Naive thymus-derived CD4-positive, alpha-beta T cell (primary cell): ENCODE data around the gene GMDS. TPM values are rescaled to one million over a fixed set of nuclear protein-coding genes. Genes with fewer than 3 reads are reported as not detected.

Experiments used
- ATAC-seq: fragments of 150-1000 bp; cut with Tn5 transposase; 2 replicates; pipeline ENCODE4 v1.10.0; 2021; ENCODE audit warnings: mild to moderate bottlenecking, moderate library complexity
- CTCF ChIA-PET: fragments of 350-600 bp; sonication (Branson Sonifier 250); formaldehyde crosslinking; loops from one replicate; lab custom pipeline; 2021; ENCODE audit warnings: antibody characterized with exemption; lab: Charles Lee
- POLR2A ChIA-PET: fragments of 350-600 bp; sonication (Branson Sonifier 250); formaldehyde crosslinking; loops from one replicate; lab custom pipeline; 2021; ENCODE audit warnings: antibody characterized with exemption, inconsistent platforms; lab: Charles Lee
- DNase-seq, 9 donors: peaks; one replicate each; pipeline versions ENCODE4 v3.0.0 to v3.0.0-alpha.2; 2020 to 2022; ENCODE audit warnings: mixed read lengths in 1 of 9
- H3K27ac ChIP-seq: one replicate; pipeline ENCODE4 v1.7.0; 2013; ENCODE audit warnings: mild to moderate bottlenecking, low read depth, low read length, moderate library complexity
- H3K27me3 ChIP-seq, 2 donors: one replicate each; pipeline ENCODE4 v1.7.0; 2013; ENCODE audit warnings: low read length in 2 of 2, mild to moderate bottlenecking in 2 of 2, moderate library complexity in 2 of 2; ENCODE audit not compliant: control insufficient read depth in 2 of 2, insufficient read depth in 2 of 2
- H3K36me3 ChIP-seq, 3 experiments: 1 replicate in 2 of 3; 2 replicates in 1 of 3; pipeline ENCODE4 v1.7.0; 2013; ENCODE audit warnings: low read length in 3 of 3, mild to moderate bottlenecking in 3 of 3, moderate library complexity in 1 of 3; ENCODE audit not compliant: insufficient read depth in 3 of 3, control insufficient read depth in 2 of 3
- H3K4me1 ChIP-seq, 2 donors: one replicate each; pipeline ENCODE4 v1.7.0; 2013; ENCODE audit warnings: low read length in 2 of 2, mild to moderate bottlenecking in 2 of 2, moderate library complexity in 1 of 2; ENCODE audit not compliant: control insufficient read depth in 2 of 2, insufficient read depth in 2 of 2
- H3K4me3 ChIP-seq: 2 replicates; pipeline ENCODE4 v1.7.0; 2013; ENCODE audit warnings: mild to moderate bottlenecking, low read length
- H3K9me3 ChIP-seq, 3 experiments: 1 replicate in 2 of 3; 2 replicates in 1 of 3; pipeline ENCODE4 v1.7.0; 2013; ENCODE audit warnings: low read length in 3 of 3; ENCODE audit not compliant: control insufficient read depth in 2 of 3
- H3K27ac Mint-ChIP-seq, 9 donors: one replicate each; pipeline ENCODE4 v1.8.0; 2020 to 2022; ENCODE audit warnings: mixed read lengths in 9 of 9, mild to moderate bottlenecking in 8 of 9, moderate library complexity in 5 of 9, inconsistent platforms in 2 of 9
- H3K27me3 Mint-ChIP-seq, 5 donors: one replicate each; pipeline ENCODE4 v1.8.0; 2021 to 2022; ENCODE audit warnings: mixed read lengths in 5 of 5, mild to moderate bottlenecking in 1 of 5
- H3K36me3 Mint-ChIP-seq, 5 donors: one replicate each; pipeline ENCODE4 v1.8.0; 2020 to 2022; ENCODE audit warnings: mixed read lengths in 5 of 5, mild to moderate bottlenecking in 3 of 5, inconsistent platforms in 1 of 5
- H3K4me1 Mint-ChIP-seq, 7 donors: one replicate each; pipeline ENCODE4 v1.8.0; 2020 to 2022; ENCODE audit warnings: mixed read lengths in 7 of 7, mild to moderate bottlenecking in 3 of 7, inconsistent platforms in 1 of 7
- H3K4me3 Mint-ChIP-seq, 10 donors: one replicate each; pipeline ENCODE4 v1.8.0; 2020 to 2022; ENCODE audit warnings: mild to moderate bottlenecking in 10 of 10, mixed read lengths in 10 of 10, moderate library complexity in 6 of 10, inconsistent platforms in 2 of 10
- H3K9me3 Mint-ChIP-seq, 11 donors: one replicate each; pipeline ENCODE4 v1.8.0; 2020 to 2022; ENCODE audit warnings: mixed read lengths in 11 of 11, mild to moderate bottlenecking in 4 of 11, inconsistent platforms in 1 of 11, moderate library complexity in 1 of 11
- intact Hi-C, 2 donors: fragments of 100-400 bp; cut with micrococcal nuclease; formaldehyde crosslinking; loops; one replicate each; pipeline ENCODE4 v1.15.1; 2023
- polyA plus RNA-seq, 2 donors: library from polyadenylated mRNA; unstranded; fragments of 300-500 nt; fragmentation: Illumina TruSeq; gene quantifications; one replicate each; pipeline ENCODE4 v1.2.3, GENCODE V29; 2021
- total RNA-seq, 6 experiments: library from RNA in 5 of 6; stranded (reverse) in 5 of 6; gene quantifications; 1 replicate in 5 of 6; 2 replicates in 1 of 6; pipeline ENCODE4 v1.2.3 and lab custom pipeline; 2021 to 2026

GMDS gene
- total and polyA plus RNA-seq, 7 experiments from 2014 or later, result 12.7 to 33.9 (median 18.3) TPM

DNA sequence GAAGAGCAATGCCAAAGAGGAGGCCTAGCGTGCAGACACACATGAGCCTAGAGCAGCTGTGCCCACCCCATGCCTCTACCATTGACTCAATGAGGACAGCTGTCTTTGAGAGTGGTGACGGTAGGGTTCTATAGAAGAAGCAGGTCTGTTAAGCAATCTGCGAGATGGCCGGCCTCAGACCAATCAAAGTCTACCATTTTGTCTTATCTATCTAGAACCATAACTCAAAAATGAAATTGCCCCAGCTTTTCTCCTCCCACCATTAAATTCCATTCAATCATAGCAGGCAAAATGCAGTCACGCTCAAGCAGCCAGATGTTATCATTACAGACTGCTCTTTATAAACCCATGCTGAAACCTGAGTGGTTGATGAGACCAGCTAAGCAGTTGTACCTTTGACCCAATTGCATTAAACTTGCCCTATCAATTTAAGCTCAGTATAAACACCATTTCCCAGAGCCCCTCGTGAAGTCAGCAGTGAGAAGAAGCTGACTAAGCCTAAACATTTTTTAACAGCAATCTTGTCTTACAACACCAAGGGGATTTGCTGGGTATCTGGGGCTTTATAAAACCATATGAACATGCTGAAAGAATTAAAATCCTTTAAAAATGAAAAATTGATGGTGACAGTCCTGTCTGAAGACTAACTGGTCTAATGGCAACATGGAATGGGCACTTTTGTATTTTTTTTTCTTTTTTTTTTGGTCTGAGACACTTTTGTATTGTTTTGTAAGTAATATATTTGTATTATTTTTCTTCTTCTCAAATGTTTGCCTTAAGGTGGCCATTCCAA is 578.2 kb downstream of the GMDS start:
- Mint-ChIP-seq H3K27me3 (no peaks in the 10 kb centered on the region), H3K36me3 (peaks cover 0 to 8% (median 0%) of the 10 kb centered on the region in 5 donors), H3K4me3 (no peak overlapping the region), H3K4me1 (peaks cover 0 to 7% (median 0%) of the 10 kb centered on the region in 7 donors), H3K27ac (no peak overlapping the region), H3K9me3 (no peaks in the 10 kb centered on the region)
- no peaks in the 10 kb centered on the region for H3K27me3 ChIP-seq
- DNase-seq (no peak), ATAC-seq (no peak)
- no peak overlapping the region for H3K27ac ChIP-seq
- intact Hi-C loops, result no loop called here
- no peaks in the 10 kb centered on the region for H3K9me3 ChIP-seq
- POLR2A ChIA-PET, result interaction anchor here (0.6 kb wide), 1 partner anchor 10 kb away, joined by 6 read pairs; no protein-coding TSS in a partner anchor
- H3K4me3 ChIP-seq, result no peak overlapping the region
- no peaks in the 10 kb centered on the region for H3K4me1 ChIP-seq
- H3K36me3 ChIP-seq, result no peaks in the 10 kb centered on the region
- CTCF ChIA-PET, result interaction anchor here (0.6 kb wide), 1 partner anchor 115 kb away, joined by 3 read pairs; no protein-coding TSS in a partner anchor

DNA sequence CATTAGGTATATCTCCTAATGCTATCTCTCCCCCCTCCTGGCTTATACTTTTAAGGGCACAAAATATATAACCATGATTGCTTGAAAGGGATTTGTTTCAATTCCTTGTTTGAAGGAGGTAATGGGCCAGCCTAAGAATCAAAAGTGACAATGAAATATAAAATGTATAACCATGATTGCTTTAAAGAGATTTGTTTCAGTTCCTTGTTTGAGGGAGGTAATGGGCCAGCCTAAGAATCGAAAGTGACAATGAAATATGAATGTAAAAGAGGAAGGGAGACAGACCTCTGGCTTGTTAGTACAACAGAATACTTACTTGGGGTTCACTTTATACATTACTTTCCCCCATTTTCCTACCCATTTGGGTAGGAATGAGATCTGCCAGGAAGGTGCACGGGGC is 580.2 kb downstream of the GMDS start:
- Mint-ChIP-seq H3K4me1 (peaks cover 0 to 7% (median 0%) of the 10 kb centered on the region in 7 donors), H3K36me3 (peaks cover 0 to 8% (median 0%) of the 10 kb centered on the region in 5 donors), H3K9me3 (no peaks in the 10 kb centered on the region), H3K27ac (peak overlapping the region in 1 of 9 donors; percentile 60), H3K27me3 (no peaks in the 10 kb centered on the region), H3K4me3 (no peak overlapping the region)
- ChIA-PET POLR2A (no interaction called here), CTCF (no interaction called here)
- intact Hi-C loops, result no loop called here
- H3K9me3 ChIP-seq, result no peaks in the 10 kb centered on the region
- no peaks in the 10 kb centered on the region for H3K36me3 ChIP-seq
- no peak overlapping the region for H3K4me3 ChIP-seq
- no peaks in the 10 kb centered on the region for H3K27me3 ChIP-seq
- ATAC-seq (peak; percentile 64), DNase-seq (no peak)
- H3K27ac ChIP-seq, result no peak overlapping the region
- no peaks in the 10 kb centered on the region for H3K4me1 ChIP-seq

DNA sequence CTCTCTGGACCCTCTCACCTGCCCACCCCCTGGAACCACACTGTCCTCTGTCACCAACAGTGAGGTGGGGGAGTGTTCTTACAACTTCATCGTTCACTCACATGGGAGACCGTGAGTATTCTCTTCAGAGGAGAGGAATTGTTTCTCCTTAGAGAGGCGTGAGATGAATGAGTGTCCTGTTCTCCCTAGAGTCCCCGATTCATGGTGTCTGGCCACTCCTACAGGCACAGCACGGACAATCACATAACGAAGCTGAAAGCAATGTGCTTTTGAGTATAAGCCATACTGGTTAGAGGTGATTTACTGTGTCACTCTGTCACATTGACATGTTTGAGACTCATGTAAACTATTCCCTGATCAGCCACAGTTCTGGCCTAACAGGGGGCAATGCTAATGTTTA is 581.1 kb downstream of the GMDS start:
- DNase-seq, result no peak
- Mint-ChIP-seq H3K9me3 (no peaks in the 10 kb centered on the region), H3K4me3 (no peak overlapping the region), H3K36me3 (peaks cover 0 to 11% (median 0%) of the 10 kb centered on the region in 5 donors), H3K4me1 (peaks cover 0 to 7% (median 0%) of the 10 kb centered on the region in 7 donors), H3K27me3 (no peaks in the 10 kb centered on the region), H3K27ac (no peak overlapping the region)
- Histone ChIP-seq H3K27ac (no peak overlapping the region), H3K9me3 (no peaks in the 10 kb centered on the region), H3K4me1 (no peaks in the 10 kb centered on the region), H3K36me3 (no peaks in the 10 kb centered on the region), H3K27me3 (no peaks in the 10 kb centered on the region), H3K4me3 (no peak overlapping the region)
- POLR2A ChIA-PET, result no interaction called here
- no peak for ATAC-seq
- intact Hi-C loops, result no loop called here
- CTCF ChIA-PET, result no interaction called here

DNA sequence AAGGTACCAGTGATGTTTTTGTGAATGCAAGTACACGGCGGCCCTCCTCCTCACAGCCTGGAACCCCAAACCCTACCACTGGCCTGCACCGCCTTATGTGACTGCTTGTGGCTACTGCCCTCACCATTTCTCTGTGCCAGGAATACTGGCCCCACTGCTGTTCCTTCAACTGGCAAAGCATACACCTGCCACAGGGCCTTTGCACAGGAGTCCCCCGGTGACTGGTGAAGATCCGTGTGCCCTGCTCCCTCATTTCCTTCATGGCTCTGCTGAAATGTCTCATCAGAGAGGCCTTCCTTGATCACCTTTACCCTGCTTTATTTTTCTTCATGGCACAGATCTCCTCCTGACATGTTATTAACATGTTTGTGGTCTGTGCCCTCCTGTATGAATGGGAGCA is 581.9 kb downstream of the GMDS start:
- H3K27me3 Mint-ChIP-seq, result no peaks in the 10 kb centered on the region
- Histone ChIP-seq H3K27ac (no peak overlapping the region), H3K36me3 (no peaks in the 10 kb centered on the region), H3K27me3 (no peaks in the 10 kb centered on the region), H3K4me1 (no peaks in the 10 kb centered on the region), H3K4me3 (no peak overlapping the region), H3K9me3 (no peaks in the 10 kb centered on the region)
- peak overlapping the region in 1 of 9 donors; percentile 77 for H3K27ac Mint-ChIP-seq
- peaks cover 0 to 7% (median 0%) of the 10 kb centered on the region in 7 donors for H3K4me1 Mint-ChIP-seq
- H3K4me3 Mint-ChIP-seq, result no peak overlapping the region
- DNase-seq (no peak), ATAC-seq (no peak)
- intact Hi-C loops, result no loop called here
- CTCF ChIA-PET, result interaction anchor here (0.6 kb wide), 1 partner anchor 27 kb away, joined by 3 read pairs; no protein-coding TSS in a partner anchor
- no peaks in the 10 kb centered on the region for H3K9me3 Mint-ChIP-seq
- H3K36me3 Mint-ChIP-seq, result peaks cover 0 to 12% (median 0%) of the 10 kb centered on the region in 5 donors
- POLR2A ChIA-PET, result no interaction called here

DNA sequence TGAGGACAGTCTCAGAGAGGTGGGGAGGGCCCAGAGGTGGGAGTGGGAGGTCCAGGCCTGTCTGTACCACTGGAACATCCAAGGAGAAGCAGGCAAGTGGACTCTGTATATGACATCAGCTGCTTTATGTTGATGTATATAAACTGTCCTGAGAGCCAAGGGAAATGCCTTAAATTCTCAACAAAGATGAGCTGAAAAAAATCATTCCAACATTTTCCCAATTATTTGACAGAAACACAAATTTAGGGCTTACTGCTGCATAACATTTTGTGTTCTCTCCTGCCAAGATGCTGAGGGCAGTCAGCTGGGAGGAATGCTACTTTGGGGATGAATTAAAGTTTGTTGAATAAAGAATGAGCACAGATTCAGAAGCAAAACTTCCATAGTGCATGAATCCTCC is 582.9 kb downstream of the GMDS start:
- Mint-ChIP-seq H3K36me3 (peaks cover 0 to 11% (median 0%) of the 10 kb centered on the region in 5 donors), H3K27ac (no peak overlapping the region), H3K4me1 (peaks cover 0 to 7% (median 0%) of the 10 kb centered on the region in 7 donors), H3K27me3 (no peaks in the 10 kb centered on the region), H3K9me3 (no peaks in the 10 kb centered on the region), H3K4me3 (no peak overlapping the region)
- DNase-seq (no peak), ATAC-seq (no peak)
- POLR2A ChIA-PET, result no interaction called here
- Histone ChIP-seq H3K4me3 (no peak overlapping the region), H3K9me3 (no peaks in the 10 kb centered on the region), H3K27me3 (no peaks in the 10 kb centered on the region), H3K27ac (no peak overlapping the region), H3K4me1 (no peaks in the 10 kb centered on the region), H3K36me3 (no peaks in the 10 kb centered on the region)
- CTCF ChIA-PET, result no interaction called here
- intact Hi-C loops, result no loop called here

DNA sequence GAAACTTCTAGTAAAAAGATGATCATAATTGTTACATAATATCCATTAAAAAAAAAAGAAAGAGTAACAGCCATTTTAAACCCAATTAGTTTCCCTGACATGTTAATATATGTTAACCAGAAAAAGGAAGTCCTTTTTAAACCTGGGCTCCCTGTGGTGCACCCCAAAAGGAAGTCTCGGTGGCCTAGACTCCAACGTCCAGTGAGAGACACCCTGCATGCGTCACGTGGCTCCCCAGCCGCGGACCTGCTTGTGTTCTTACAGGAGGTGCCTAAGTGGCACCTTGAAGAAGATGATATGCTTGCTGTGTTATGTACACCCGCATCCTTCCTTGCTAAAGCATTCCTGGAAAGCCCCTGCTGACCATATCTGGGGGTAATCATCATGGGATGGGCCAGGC is 585.6 kb downstream of the GMDS start:
- H3K27me3 Mint-ChIP-seq, result no peaks in the 10 kb centered on the region
- H3K27ac ChIP-seq, result no peak overlapping the region
- no peaks in the 10 kb centered on the region for H3K27me3 ChIP-seq
- POLR2A ChIA-PET, result no interaction called here
- CTCF ChIA-PET, result no interaction called here
- H3K9me3 Mint-ChIP-seq, result no peaks in the 10 kb centered on the region
- H3K36me3 ChIP-seq, result no peaks in the 10 kb centered on the region
- intact Hi-C loops, result no loop called here
- no peaks in the 10 kb centered on the region for H3K4me1 ChIP-seq
- H3K4me3 ChIP-seq, result no peak overlapping the region
- H3K4me1 Mint-ChIP-seq, result peaks cover 0 to 3% (median 0%) of the 10 kb centered on the region in 7 donors
- H3K4me3 Mint-ChIP-seq, result no peak overlapping the region
- H3K36me3 Mint-ChIP-seq, result peaks cover 0 to 17% (median 0%) of the 10 kb centered on the region in 5 donors
- DNase-seq, result no peak
- H3K27ac Mint-ChIP-seq, result no peak overlapping the region
- H3K9me3 ChIP-seq, result no peaks in the 10 kb centered on the region
- ATAC-seq, result no peak
